PFSK-1 (cell line): Measurements from ENCODE around the gene ELMO2.

Source experiments
- FOXP2 ChIP-seq: optimal IDR thresholded peaks from 2 replicates; pipeline ENCODE3; 2011; ENCODE audit warnings: borderline replicate concordance, control low read depth, inconsistent platforms; ENCODE audit not compliant: insufficient read depth; ENCODE audit errors: extremely low read length, extremely low read depth
- POLR2AphosphoS5 ChIP-seq: IDR thresholded peaks from 2 replicates; pipeline ENCODE4 v1.6.1; 2012; ENCODE audit warnings: low read depth, mild to moderate bottlenecking, control low read depth, low read length, moderate library complexity
- SIN3A ChIP-seq: IDR thresholded peaks from 2 replicates; pipeline ENCODE4 v1.6.1; 2012; ENCODE audit warnings: mild to moderate bottlenecking, low read length, moderate library complexity, borderline replicate concordance; ENCODE audit not compliant: insufficient read depth
- TAF1 ChIP-seq: IDR thresholded peaks from 2 replicates; pipeline ENCODE4 v1.6.1; 2012; ENCODE audit warnings: low read length, control low read depth, borderline replicate concordance; ENCODE audit not compliant: insufficient read depth
- TF ChIP-seq, protein P1 (sequence below), 2 experiments: IDR thresholded peaks; 2 replicates each; pipeline versions ENCODE4 v1.6.1 to v1.8.0; 2011 to 2012; ENCODE audit warnings: low read depth in 2 of 2, low read length in 2 of 2, control low read depth in 1 of 2, inconsistent platforms in 1 of 2, mild to moderate bottlenecking in 1 of 2, moderate library complexity in 1 of 2; ENCODE audit not compliant: insufficient read depth in 1 of 2

DNA sequence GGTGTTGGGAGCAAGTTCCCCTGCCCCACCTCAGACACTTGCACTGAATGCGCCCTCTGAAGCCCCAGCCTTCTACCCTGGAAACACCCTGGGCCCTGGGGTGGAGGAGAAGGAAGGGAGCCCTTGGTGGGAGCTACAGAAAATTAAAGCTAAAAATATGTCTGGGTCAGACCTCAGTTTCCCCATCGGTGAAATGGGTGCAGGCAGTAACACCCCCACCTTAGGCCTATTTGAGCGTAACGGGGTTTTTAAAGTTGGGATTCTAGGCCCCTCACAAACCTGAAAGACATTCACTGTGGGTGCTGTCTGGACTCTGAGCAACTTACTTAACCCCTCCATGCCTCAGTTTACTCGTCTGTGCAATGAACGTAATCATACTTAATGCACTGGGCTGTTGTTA, 78.9 kb downstream of the ELMO2 start:
- TF ChIP-seq SIN3A (no peak), POLR2AphosphoS5 (no peak), TAF1 (no peak), FOXP2 (no peak)
- TF ChIP-seq, protein P1, sequence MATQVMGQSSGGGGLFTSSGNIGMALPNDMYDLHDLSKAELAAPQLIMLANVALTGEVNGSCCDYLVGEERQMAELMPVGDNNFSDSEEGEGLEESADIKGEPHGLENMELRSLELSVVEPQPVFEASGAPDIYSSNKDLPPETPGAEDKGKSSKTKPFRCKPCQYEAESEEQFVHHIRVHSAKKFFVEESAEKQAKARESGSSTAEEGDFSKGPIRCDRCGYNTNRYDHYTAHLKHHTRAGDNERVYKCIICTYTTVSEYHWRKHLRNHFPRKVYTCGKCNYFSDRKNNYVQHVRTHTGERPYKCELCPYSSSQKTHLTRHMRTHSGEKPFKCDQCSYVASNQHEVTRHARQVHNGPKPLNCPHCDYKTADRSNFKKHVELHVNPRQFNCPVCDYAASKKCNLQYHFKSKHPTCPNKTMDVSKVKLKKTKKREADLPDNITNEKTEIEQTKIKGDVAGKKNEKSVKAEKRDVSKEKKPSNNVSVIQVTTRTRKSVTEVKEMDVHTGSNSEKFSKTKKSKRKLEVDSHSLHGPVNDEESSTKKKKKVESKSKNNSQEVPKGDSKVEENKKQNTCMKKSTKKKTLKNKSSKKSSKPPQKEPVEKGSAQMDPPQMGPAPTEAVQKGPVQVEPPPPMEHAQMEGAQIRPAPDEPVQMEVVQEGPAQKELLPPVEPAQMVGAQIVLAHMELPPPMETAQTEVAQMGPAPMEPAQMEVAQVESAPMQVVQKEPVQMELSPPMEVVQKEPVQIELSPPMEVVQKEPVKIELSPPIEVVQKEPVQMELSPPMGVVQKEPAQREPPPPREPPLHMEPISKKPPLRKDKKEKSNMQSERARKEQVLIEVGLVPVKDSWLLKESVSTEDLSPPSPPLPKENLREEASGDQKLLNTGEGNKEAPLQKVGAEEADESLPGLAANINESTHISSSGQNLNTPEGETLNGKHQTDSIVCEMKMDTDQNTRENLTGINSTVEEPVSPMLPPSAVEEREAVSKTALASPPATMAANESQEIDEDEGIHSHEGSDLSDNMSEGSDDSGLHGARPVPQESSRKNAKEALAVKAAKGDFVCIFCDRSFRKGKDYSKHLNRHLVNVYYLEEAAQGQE (IDR thresholded peaks at IDR 0.05; ENCODE audit: insufficient read depth in 1 of 2, low read depth in 2 of 2, low read length in 2 of 2): no peak
